Cardiac septum (tissue), 1 donor: ENCODE measurements around the gene ABCD3. TPM values are rescaled to one million over a fixed set of nuclear protein-coding genes. Genes with fewer than 3 reads are reported as not detected.
"Not testable (repeated sequence)": the region's sequence is repeated elsewhere in the genome, so short reads cannot be mapped to it uniquely, and the experiment has no call there.

Experiments
- DNase-seq: peaks from one replicate; pipeline ENCODE4 v3.0.0-alpha.2; 2020; ENCODE audit warnings: low spot score
- intact Hi-C: fragments of 100-400 bp; cut with DNase I; formaldehyde crosslinking; loops from one replicate; pipeline ENCODE4 v1.14.0; 2022
- long read RNA-seq: library from polyadenylated mRNA; unstranded; transcript quantifications from one replicate; pipeline ENCODE4 v2.0.0, GENCODE V29; 2021
- total RNA-seq: library from RNA; stranded (reverse); fragmentation: NEBNext Ultra II Directional; extraction: Animal tissue kit (Norgen Biotek cat#: 25700); gene quantifications from one replicate; pipeline ENCODE4 v1.2.1, GENCODE V29; 2021
- donor health status: DM: no; HTN: no; CAD: no.

Gene ABCD3
- total RNA-seq: 49.4 TPM
- long read RNA-seq, transcript ABCD3-202 (23 exons, 3,538 nt): major isoform, 16 of 47 reads
- long read RNA-seq, partial matches to known transcripts: 11 of 47 reads
- long read RNA-seq, other reads (novel, unspliced or antisense): 20 of 47 reads

DNA sequence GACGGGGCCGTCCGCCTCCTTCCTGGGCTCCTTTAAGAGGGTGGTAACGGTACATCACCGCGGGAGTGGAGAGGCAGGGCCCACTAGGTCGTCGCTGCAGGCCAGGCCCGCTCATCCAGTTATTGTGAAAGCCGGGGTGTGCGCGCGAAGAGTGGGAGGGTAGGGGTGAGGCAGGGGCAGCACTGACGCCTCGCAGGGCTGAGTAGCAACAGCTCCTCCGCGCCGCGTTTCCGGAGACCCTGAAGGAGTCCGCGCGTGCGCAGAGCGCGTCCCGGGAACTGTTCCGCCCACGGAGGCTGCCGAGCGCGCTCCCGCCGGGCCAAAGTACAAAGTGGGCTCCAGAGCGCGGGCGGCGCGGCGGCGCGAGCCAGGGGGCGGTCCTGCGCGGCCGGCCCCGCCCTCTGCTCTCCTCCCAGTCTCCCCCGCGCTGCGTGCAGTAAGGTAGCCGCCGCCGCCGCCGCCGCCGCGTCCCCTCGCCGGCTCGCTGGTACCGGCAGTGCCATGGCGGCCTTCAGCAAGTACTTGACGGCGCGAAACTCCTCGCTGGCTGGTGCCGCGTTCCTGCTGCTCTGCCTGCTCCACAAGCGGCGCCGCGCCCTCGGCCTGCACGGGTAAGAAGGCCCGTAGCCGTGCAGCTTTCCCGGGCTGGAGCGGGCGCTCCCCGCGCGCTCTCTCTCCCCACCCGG, at the start of gene ABCD3:
ABCD3 (plus strand) TSS at position 412 of the 686 bp plus-strand sequence; CDS start at position 502, 90 bp downstream.
- intact Hi-C loops: loop anchor here (5.0 kb wide), 1 partner anchor 181 kb away; the partner anchor contains the start of gene ARHGAP29
- DNase-seq: peak; percentile 97

DNA sequence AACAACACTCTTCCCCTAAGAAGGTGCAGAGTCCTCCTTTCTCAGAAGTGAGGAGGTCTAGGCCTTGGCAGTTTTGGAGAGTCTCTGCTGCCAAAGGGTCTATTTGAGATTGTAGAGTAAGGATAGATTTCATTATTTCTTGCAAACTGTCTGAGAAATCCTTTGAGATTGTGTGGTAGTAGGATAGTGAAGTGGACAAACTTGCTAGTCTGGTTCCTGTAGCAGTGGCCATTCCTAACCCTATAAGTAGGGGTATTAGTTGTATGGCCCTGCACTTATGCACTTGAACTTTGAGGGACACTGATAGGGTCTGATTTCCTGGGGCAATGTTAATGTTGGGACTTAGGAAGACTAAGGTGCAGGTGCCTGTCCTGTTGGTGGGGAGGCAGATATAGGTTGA, 45.4 kb upstream of the ABCD3 start:
- DNase-seq, intact Hi-C loops: not testable (repeated sequence)

DNA sequence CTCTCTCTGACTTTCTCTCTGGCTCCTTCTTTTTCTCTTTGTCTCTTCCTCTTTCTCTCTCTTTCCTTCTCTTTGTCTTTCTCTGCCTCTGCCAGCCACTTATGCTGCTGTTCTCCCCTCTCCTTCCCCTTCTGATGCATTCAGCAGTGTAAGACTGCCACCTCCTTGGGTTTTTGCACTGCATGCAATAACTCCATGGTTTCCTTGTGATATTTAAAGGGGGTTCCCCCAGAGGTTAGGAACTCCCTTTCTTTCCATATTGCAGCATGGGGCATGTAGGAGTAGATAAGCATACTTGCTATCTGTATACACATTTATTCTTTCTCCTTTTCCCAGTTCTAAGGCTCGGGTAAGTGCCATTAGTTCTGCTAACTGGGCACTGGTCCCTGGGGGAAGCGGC, 44.9 kb upstream of the ABCD3 start:
- intact Hi-C loops: not testable (repeated sequence)

DNA sequence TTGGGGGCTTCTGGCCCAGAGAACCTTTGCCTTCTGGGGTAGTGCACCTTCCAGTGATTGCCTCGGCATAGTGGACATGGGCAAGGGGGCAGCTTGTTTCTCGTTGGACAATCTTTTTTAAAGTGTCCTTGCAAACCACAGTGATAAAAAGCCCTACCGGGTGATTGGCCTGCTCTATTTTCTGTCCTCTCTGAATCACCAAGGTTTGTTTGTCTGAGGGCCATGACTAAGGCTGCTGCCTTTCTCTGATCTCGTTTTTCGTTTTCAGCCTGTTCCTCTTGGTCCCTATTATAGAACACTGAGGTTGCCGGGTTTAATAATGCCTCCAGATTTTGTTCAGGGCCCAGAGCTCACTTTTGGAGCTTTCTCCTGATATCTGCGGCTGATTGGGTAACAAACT, 42.5 kb upstream of the ABCD3 start:
- intact Hi-C loops, DNase-seq: not testable (repeated sequence)

More for the DNA sequence above, 44.9 kb upstream of the ABCD3 start:
- not testable (repeated sequence) for DNase-seq

DNA sequence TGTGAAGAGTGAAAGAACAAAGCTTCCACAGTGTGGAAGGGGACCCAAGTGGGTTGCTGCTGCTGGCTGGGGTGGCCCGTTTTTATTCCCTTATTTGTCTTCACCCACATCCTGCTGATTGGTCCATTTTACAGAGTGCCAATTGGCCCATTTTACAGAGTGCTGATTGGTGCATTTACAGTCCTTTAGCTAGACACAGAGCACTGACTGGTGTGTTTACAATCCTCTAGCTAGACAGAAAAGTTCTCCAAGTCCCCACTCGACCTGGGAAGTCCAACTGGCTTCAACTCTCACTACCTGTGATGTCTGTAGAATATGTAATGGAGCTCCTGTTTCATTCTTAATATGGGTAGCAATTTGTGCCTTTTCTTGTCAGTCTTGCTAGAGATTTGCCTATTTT, 39.7 kb upstream of the ABCD3 start:
- intact Hi-C loops: not testable (repeated sequence)

DNA sequence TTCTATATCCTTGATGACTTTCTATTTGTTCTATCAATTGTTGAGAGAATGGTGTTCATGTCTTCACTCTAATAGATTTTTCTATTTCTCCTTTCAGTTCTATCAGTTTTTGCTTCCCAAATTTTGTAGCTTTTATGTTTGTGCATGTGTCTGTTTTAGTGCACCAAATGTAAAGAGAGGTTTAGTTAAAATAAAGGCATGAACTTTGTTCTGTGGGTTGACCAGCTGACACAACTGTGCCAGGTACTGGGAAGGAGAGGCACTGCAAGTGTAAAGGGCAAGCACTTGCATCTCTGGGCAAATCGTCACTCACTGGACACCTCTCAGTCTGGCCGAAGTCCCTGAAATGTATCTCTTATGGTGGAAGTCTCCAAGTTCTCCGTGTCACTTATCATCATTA, 38.6 kb upstream of the ABCD3 start:
- intact Hi-C loops: no loop called here
- no peak for DNase-seq

More for the DNA sequence above, 39.7 kb upstream of the ABCD3 start:
- not testable (repeated sequence) for DNase-seq

DNA sequence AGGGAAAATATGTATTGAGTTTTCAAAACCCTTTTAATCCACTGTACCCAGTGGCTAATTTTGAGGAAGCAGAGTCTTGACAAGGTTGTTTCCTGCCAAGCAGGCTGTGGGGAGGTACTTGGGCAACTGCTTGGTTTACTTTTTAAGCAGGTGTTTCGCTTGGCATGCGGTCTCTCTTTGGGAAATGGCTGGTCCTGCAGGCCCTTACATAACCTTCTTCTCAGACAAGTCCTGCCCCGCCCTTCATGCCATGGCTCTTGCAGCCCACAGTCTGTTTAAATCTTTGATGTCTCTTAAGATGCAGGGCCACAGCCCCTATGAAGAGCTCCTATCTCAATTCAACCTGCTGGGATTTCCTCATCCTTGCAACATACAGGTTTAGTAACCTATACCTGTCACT, 36.0 kb upstream of the ABCD3 start:
- no peak for DNase-seq
- intact Hi-C loops: no loop called here

DNA sequence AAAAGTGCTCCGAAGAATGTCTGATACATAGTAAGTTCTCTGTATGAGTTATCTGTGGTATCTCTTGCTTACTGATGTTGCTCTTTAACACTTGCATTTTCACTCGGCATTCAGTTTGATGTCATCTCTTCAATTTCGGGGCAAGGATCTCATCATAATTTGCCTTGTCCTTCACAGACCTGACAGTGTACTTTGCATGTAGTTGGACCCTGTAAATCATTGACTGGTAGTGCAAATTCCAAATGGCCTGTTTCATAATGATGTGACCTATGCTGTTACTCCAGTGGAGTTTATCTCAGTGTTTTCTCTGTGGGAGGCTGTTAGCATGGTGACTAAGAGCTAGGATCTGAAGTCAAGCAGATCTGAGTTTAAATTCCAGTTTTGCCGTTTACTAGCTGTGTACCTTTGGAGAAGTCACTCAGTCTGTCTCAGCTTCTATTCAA, 34.2 kb upstream of the ABCD3 start:
- DNase-seq: no peak
- intact Hi-C loops: no loop called here

DNA sequence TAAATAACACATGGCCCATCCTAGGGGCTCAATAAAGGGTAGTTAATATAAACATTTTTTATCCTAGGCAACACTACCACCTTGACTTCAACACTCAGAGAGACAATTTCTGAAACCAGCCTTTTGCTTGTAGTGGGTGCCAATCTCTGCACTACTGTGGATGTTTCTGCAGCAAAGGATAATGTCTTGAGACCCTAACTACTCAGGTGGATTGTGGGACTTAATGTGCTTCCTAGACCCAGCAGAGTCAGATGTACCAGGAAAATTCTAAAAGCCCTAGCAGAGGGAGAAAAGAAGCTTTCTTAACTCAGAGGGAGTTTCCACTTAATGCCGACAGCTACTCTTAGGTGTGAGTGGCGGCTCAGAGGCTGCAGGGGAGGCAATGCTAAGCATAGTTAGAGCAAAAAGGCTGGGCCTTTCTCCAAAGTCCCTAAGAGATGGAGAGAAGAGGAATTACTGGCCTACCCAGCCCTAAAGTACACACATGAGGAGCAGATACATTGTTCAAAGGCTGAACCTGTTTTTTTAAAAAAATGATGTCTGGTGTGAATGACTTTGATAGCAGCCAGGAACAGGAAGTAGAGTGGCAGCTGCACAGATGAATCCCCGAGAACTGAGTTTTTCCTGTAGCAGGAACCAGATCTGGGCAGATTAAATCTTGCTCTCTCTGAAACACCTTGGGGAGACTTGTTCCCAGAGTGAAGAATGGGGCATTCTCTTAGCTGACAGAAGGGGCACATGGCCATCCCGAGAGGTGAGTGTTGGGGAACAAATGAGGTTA, 33.5 kb upstream of the ABCD3 start:
- DNase-seq: no peak

DNA sequence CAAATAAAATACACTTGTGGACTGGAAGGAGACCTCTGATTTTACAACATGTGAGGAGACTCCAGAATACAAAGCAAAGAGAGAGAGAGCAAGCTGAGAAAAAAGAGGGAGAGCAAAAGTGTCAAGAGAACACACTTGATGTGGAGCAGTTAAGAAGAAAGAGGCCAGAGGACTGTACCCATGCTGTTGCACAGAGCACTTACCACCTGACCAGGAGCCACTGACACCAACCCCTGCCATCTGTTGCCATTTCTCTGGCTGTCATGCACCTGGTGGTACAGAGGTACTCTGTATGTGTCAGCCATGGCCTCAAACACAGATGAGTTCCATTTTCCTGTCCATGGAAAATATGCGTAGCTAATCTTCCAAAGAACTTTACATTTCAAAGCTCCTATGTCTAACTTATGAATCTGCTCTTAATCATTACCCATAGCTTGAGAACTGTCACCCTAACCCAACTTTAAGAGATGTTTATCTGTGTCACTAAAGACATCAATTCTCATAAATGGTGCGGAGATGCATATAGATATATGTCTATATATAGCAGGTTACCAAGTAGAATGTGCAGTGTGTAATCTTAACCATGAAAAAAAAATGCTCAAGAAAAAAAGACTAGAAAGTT, 32.8 kb upstream of the ABCD3 start:
- intact Hi-C loops: no loop called here

More for the DNA sequence above, 33.5 kb upstream of the ABCD3 start:
- intact Hi-C loops: no loop called here

DNA sequence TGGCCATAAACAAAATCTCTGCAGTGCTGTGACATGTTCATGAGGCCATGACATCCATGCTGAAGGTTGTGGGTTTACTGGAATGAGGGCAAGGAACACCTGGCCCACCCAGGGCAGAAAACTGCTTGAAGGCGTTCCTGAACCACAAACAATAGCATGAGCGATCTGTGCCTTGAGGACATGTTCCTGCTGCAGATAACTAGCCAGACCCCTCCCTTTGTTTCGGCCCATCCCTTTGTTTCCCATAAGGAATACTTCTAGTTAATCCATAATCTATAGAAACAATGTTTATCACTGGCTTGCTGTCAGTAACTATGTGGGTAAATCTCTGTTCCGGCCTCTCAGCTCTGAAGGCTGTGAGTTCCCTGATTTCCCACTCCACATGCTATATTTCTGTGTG, 28.9 kb upstream of the ABCD3 start:
- no peak for DNase-seq
- intact Hi-C loops: no loop called here

More for the DNA sequence above, 32.8 kb upstream of the ABCD3 start:
- no peak for DNase-seq

DNA sequence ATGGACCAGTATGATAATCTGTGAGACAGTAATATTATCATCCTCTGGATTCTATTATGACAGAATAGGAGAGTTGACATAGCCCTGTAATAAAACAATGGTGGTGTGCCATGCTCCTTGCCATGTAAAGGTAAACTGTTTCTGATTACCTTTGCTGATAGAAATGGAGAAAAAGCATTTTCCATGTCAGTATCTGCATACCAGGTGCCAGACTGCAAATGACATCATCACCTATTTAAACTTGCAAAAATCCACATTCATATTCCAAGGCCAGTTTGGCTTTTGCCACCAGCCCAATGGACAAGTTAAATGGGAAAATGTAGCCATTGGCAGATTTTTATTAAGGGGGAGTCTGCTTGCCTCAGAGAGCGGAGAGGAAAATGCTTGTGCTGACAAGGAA, 23.9 kb upstream of the ABCD3 start:
- intact Hi-C loops: no loop called here
- DNase-seq: no peak

DNA sequence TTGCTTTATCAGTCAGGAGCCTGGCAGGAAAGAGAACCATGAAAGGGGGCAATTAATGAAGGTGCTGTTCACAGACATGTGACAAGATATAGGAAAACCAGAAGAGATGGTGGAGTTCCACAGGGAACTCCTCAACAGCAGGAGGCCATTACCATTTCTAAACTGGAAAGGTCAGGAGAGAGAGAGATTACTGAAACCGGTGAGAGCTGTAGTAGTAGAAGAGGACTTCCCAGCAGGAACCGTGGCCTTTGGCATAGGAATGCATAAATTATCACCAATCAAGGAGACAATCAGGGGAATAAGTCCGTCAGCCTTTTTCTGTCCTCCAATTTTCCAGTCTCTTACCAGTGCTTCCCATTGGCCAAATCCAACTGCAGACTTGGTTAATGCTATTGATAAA, 23.0 kb upstream of the ABCD3 start:
- intact Hi-C loops: no loop called here
- no peak for DNase-seq

DNA sequence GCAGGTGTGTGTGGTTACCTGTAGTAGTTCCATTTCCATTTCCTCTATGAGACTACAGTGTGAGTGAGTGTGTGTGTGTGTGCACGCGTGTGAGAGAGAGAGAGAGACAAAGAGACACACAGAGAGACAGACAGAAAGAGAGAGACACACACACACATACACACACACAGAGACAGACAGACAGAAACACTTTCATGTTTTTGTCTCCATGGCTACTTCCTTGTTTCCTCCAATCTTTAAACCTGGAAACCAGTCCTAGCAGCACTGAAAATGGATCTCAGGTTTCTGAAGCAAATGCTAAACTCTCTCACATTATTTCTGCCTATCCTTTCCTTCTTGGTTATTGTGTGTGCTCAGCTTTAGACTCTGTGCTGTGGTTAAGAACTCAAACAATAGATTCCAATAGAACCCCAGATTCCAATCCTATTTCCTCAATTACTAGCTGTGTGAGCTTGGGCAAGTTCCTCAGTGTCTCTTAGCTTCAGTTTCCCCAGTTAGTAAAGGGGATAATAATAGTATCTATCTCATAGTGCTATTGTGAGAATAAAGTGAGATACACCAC, 22.4 kb upstream of the ABCD3 start:
- intact Hi-C loops: no loop called here
- no peak for DNase-seq

DNA sequence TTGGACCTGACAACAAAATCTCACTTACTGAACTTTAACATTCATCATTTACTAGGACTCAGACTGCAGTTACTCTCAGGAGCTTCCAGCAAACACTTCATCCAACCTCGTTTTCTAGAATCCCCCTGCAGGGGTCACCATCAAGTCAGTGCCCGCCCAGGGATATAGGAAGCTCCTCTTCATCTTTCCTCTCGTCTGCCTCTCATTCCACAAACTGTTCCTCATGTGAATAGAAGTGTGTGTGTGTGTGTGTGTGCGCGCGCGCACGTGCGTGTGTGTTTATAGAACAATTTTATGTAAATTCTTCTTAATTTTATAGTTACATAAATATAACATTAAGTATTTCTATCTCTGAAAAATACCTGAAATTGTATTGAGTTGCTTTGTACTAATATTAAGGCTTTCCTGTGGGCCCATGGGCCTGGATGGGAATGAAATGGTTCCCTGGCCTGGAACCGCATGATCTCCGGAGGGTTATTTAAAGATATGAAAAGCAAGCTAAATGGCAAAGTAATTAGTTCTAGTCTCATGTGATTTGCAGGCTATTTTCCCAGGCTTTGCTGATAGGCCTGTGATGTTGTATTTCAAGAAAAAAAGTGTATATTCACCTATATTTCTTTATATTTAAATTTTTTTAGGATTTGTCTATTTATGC, 21.7 kb upstream of the ABCD3 start:
- intact Hi-C loops: no loop called here
- DNase-seq: no peak

DNA sequence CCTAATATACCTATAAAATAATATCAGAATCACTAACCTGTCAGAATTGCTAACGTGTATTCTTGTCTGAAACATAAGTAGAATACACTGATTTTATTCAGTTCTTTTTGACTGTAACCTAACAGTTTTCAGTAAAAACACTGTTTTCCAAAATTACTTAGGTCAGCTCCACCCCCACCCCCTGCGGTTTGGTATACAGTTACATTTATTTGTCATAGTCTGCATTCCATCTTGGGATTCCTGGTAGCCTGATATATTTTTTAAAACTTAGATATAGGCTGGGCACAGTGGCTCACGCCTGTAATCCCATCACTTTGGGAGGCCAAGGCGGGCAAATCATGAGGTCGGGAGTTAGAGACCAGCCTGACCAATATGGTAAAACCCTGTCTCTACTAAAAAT, 19.8 kb upstream of the ABCD3 start:
- no peak for DNase-seq
- intact Hi-C loops: no loop called here

DNA sequence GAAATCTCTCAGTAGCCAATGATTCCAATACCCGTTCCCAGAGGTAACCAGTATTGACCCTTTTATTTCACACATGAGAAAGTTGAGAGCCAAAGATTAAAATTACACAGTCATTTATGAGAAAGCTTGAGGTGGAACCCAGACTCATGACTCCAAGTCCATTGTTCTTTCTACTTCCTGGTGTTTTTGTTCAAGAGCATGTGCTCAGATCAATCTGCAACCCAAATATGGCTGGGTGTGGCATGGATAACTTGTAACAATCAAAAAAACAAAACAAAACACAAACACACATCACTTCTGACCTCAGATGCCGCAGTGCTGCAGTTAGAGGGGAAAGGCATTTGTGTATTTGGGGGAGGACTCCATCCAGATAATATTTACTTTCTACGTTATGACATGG, 18.7 kb upstream of the ABCD3 start:
- no peak for DNase-seq
- intact Hi-C loops: no loop called here

DNA sequence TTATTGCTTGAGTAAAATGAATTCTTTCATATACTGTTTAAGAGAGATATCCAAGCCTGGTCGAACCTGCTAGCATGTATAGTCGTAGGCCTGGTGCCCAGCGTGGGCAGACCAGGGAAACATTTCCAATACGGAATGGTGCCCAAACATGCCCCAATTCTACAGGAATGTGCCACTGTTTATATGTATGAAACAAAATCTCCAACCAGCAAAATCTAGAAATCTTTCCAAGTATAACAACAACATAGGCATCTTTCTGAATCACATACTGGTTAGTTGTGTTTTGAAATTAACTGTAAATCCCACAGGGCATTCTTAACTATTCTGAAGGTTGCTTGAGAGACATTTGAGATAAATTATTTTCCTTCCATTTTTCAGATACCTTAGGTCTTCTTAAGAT, 17.0 kb upstream of the ABCD3 start:
- no peak for DNase-seq

DNA sequence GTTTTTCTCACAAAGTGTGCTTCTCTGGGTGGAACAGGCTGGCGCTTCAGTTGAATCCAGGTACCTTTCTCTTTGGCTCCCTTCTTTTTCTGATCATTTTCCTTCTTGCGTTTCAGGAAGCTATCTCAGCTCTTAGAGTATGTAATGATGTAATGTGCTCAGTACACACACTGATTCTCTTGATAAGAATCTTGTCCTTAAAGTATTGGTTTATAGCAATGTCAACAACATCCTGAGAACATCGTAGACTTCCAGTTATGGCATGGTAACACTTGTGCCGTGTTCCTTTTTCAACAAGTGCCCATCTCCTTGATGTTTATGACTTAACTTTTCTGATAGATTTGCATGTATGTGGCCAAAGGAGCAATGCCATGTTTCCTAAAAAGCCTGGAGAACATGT, 11.7 kb upstream of the ABCD3 start:
- no peak for DNase-seq
- intact Hi-C loops: no loop called here

More for the DNA sequence above, 17.0 kb upstream of the ABCD3 start:
- intact Hi-C loops: no loop called here
